ENCODE measurements around the gene RPP38. TPM values are rescaled to one million over a fixed set of nuclear protein-coding genes. Genes with fewer than 3 reads are reported as not detected.

Gene RPP38
- total and polyA plus RNA-seq, 2 of the 8 experiments (the other 6 are each of a cell fraction or from before 2014, with no cell fraction given): 20.8 to 23.3 TPM

DNA sequence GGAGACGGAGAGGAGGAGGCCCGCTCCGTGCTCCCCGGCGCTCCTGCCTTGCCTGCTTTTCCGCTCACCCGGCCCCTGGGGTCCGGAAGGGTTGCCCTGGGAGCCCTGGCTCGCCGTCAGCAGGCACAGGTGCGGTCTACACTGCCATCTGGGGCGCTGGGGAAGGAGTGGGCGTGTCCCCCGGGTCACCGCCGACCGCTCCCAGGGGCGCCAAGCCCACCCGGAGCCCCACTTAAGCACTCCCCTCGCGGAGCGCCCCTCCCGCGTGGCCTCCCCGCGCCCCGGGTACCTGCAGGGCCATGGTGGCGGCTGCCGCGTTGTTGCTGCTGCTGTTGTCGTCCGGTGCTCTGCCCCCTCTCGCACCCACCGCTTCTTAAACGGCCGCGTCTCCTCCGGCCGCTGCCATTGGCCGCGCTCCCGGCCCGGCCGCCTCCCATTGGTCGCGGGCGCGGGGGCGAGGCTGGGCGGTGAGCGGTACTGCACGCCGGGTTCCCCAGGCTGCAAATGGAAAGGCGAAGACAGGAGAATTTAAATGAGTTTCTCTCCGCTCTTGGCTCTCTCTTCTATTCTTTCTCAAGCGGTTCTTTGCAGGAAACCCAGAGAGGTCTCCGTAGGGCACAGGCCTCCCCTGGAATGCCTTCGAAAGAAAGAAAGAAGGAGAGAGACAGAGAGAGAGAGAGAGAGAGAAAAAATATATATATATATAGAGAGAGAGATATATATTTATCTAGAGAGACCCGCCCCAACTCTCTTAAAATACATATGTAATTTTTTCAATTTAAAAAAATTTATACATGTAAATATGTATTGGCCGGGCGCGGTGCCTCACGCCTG, 8.5 kb upstream of the RPP38 start, which contains the start of gene ACBD7 (continued):
- TF ChIP-seq, protein P1, sequence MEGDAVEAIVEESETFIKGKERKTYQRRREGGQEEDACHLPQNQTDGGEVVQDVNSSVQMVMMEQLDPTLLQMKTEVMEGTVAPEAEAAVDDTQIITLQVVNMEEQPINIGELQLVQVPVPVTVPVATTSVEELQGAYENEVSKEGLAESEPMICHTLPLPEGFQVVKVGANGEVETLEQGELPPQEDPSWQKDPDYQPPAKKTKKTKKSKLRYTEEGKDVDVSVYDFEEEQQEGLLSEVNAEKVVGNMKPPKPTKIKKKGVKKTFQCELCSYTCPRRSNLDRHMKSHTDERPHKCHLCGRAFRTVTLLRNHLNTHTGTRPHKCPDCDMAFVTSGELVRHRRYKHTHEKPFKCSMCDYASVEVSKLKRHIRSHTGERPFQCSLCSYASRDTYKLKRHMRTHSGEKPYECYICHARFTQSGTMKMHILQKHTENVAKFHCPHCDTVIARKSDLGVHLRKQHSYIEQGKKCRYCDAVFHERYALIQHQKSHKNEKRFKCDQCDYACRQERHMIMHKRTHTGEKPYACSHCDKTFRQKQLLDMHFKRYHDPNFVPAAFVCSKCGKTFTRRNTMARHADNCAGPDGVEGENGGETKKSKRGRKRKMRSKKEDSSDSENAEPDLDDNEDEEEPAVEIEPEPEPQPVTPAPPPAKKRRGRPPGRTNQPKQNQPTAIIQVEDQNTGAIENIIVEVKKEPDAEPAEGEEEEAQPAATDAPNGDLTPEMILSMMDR (IDR thresholded peaks at IDR 0.05; ENCODE audit: control extremely low read depth in 1 of 3, insufficient read depth in 1 of 3, low read depth in 1 of 3, low read length in 3 of 3): peak in 2 of 3 experiments; percentile 8 to 26; a peak in 2 of 4 replicates
- TF ChIP-seq, protein P2, sequence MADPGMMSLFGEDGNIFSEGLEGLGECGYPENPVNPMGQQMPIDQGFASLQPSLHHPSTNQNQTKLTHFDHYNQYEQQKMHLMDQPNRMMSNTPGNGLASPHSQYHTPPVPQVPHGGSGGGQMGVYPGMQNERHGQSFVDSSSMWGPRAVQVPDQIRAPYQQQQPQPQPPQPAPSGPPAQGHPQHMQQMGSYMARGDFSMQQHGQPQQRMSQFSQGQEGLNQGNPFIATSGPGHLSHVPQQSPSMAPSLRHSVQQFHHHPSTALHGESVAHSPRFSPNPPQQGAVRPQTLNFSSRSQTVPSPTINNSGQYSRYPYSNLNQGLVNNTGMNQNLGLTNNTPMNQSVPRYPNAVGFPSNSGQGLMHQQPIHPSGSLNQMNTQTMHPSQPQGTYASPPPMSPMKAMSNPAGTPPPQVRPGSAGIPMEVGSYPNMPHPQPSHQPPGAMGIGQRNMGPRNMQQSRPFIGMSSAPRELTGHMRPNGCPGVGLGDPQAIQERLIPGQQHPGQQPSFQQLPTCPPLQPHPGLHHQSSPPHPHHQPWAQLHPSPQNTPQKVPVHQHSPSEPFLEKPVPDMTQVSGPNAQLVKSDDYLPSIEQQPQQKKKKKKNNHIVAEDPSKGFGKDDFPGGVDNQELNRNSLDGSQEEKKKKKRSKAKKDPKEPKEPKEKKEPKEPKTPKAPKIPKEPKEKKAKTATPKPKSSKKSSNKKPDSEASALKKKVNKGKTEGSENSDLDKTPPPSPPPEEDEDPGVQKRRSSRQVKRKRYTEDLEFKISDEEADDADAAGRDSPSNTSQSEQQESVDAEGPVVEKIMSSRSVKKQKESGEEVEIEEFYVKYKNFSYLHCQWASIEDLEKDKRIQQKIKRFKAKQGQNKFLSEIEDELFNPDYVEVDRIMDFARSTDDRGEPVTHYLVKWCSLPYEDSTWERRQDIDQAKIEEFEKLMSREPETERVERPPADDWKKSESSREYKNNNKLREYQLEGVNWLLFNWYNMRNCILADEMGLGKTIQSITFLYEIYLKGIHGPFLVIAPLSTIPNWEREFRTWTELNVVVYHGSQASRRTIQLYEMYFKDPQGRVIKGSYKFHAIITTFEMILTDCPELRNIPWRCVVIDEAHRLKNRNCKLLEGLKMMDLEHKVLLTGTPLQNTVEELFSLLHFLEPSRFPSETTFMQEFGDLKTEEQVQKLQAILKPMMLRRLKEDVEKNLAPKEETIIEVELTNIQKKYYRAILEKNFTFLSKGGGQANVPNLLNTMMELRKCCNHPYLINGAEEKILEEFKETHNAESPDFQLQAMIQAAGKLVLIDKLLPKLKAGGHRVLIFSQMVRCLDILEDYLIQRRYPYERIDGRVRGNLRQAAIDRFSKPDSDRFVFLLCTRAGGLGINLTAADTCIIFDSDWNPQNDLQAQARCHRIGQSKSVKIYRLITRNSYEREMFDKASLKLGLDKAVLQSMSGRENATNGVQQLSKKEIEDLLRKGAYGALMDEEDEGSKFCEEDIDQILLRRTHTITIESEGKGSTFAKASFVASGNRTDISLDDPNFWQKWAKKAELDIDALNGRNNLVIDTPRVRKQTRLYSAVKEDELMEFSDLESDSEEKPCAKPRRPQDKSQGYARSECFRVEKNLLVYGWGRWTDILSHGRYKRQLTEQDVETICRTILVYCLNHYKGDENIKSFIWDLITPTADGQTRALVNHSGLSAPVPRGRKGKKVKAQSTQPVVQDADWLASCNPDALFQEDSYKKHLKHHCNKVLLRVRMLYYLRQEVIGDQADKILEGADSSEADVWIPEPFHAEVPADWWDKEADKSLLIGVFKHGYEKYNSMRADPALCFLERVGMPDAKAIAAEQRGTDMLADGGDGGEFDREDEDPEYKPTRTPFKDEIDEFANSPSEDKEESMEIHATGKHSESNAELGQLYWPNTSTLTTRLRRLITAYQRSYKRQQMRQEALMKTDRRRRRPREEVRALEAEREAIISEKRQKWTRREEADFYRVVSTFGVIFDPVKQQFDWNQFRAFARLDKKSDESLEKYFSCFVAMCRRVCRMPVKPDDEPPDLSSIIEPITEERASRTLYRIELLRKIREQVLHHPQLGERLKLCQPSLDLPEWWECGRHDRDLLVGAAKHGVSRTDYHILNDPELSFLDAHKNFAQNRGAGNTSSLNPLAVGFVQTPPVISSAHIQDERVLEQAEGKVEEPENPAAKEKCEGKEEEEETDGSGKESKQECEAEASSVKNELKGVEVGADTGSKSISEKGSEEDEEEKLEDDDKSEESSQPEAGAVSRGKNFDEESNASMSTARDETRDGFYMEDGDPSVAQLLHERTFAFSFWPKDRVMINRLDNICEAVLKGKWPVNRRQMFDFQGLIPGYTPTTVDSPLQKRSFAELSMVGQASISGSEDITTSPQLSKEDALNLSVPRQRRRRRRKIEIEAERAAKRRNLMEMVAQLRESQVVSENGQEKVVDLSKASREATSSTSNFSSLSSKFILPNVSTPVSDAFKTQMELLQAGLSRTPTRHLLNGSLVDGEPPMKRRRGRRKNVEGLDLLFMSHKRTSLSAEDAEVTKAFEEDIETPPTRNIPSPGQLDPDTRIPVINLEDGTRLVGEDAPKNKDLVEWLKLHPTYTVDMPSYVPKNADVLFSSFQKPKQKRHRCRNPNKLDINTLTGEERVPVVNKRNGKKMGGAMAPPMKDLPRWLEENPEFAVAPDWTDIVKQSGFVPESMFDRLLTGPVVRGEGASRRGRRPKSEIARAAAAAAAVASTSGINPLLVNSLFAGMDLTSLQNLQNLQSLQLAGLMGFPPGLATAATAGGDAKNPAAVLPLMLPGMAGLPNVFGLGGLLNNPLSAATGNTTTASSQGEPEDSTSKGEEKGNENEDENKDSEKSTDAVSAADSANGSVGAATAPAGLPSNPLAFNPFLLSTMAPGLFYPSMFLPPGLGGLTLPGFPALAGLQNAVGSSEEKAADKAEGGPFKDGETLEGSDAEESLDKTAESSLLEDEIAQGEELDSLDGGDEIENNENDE (IDR thresholded peaks at IDR 0.05; ENCODE audit: insufficient replicate concordance, low read length): no peak
- TF ChIP-seq RNF2 (IDR thresholded peaks at IDR 0.05; ENCODE audit: borderline replicate concordance, low read depth, low read length, missing control alignments, poor library complexity, severe bottlenecking) (no peak), SIN3A (conservative IDR thresholded peaks at IDR 0.05 in 1 of 2, IDR thresholded peaks at IDR 0.05 in 1 of 2; ENCODE audit: low read depth in 1 of 2, low read length in 2 of 2) (peak; percentile 31 to 74; a peak in 2 of 4 replicates), TAF7 (optimal IDR thresholded peaks at IDR 0.05; ENCODE audit: borderline replicate concordance, low read depth, low read length) (no peak)
